ENCODE data around the gene KSR1. TPM values are rescaled to one million over a fixed set of nuclear protein-coding genes. Genes with fewer than 3 reads are reported as not detected.

Gene KSR1
- polyA plus RNA-seq, 1 donor from 2014 or later = 9.2 TPM

DNA sequence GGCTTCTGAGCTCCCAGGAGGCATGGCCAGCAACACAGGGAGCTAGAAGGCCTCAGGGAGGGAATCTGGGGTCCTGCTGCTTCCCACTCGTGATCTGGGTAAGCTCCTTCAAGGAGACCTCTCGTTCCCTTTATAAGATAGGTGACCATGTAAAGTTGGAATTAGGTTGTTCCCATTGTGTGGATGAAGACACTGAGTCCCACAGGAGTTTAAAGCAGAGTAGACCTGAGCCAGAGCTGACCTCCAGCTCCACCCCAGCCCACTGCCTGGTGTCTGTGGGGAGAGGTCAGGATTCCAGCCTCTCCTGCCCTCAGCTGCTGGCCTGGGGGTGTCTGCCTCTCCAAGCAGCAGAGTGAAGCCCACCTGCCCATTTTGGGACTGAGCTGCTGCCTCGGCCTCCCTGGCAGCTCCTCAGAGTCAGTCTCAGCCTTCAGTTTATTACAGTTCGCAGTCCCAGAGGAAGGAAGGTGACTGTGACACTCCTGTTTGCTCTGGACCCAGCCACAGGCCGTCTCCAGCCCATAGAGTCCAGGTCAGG lies 141.6 kb downstream of the KSR1 start:
- Histone ChIP-seq H3K27me3 (ENCODE audit: insufficient read depth, low read depth, low read length) (no peaks in the 10 kb centered on the region), H3K27ac (ENCODE audit: low read length) (no peak overlapping the region), H3K36me3 (ENCODE audit: insufficient read depth, low read length) (no peaks in the 10 kb centered on the region), H2AFZ (ENCODE audit: low read depth, low read length) (no peak overlapping the region), H3K4me3 (ENCODE audit: low read length) (no peak overlapping the region), H3K79me2 (replicated peaks; ENCODE audit: insufficient read depth, low read length) (no peaks in the 10 kb centered on the region), H3K9me2 (ENCODE audit: insufficient read depth, low read length) (no peaks in the 10 kb centered on the region), H4K20me1 (ENCODE audit: insufficient read depth) (no peaks in the 10 kb centered on the region), H3F3A (ENCODE audit: insufficient read depth, low read length, poor library complexity, severe bottlenecking) (no peaks in the 10 kb centered on the region), H3K9ac (ENCODE audit: low read length) (no peak overlapping the region), H3K9me3 (ENCODE audit: low read length) (no peaks in the 10 kb centered on the region), H3K4me2 (ENCODE audit: low read length) (no peak overlapping the region)
- TF ChIP-seq POLR2AphosphoS5 (IDR thresholded peaks at IDR 0.05) (no peak), RAD21 (conservative IDR thresholded peaks at IDR 0.05) (no peak), MXI1 (conservative IDR thresholded peaks at IDR 0.05; ENCODE audit: poor library complexity, severe bottlenecking) (no peak), EZH2 (IDR thresholded peaks at IDR 0.05; ENCODE audit: borderline replicate concordance, insufficient read depth, low read length, poor library complexity, severe bottlenecking) (no peak), TAF1 (IDR thresholded peaks at IDR 0.05; ENCODE audit: low read depth) (no peak), SMC3 (conservative IDR thresholded peaks at IDR 0.05; ENCODE audit: poor library complexity) (no peak), EP300 (conservative IDR thresholded peaks at IDR 0.05; ENCODE audit: poor library complexity, severe bottlenecking) (no peak)
- TF ChIP-seq, protein P1, sequence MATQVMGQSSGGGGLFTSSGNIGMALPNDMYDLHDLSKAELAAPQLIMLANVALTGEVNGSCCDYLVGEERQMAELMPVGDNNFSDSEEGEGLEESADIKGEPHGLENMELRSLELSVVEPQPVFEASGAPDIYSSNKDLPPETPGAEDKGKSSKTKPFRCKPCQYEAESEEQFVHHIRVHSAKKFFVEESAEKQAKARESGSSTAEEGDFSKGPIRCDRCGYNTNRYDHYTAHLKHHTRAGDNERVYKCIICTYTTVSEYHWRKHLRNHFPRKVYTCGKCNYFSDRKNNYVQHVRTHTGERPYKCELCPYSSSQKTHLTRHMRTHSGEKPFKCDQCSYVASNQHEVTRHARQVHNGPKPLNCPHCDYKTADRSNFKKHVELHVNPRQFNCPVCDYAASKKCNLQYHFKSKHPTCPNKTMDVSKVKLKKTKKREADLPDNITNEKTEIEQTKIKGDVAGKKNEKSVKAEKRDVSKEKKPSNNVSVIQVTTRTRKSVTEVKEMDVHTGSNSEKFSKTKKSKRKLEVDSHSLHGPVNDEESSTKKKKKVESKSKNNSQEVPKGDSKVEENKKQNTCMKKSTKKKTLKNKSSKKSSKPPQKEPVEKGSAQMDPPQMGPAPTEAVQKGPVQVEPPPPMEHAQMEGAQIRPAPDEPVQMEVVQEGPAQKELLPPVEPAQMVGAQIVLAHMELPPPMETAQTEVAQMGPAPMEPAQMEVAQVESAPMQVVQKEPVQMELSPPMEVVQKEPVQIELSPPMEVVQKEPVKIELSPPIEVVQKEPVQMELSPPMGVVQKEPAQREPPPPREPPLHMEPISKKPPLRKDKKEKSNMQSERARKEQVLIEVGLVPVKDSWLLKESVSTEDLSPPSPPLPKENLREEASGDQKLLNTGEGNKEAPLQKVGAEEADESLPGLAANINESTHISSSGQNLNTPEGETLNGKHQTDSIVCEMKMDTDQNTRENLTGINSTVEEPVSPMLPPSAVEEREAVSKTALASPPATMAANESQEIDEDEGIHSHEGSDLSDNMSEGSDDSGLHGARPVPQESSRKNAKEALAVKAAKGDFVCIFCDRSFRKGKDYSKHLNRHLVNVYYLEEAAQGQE (IDR thresholded peaks at IDR 0.05; ENCODE audit: borderline replicate concordance) = no peak
- TF ChIP-seq, protein P2, sequence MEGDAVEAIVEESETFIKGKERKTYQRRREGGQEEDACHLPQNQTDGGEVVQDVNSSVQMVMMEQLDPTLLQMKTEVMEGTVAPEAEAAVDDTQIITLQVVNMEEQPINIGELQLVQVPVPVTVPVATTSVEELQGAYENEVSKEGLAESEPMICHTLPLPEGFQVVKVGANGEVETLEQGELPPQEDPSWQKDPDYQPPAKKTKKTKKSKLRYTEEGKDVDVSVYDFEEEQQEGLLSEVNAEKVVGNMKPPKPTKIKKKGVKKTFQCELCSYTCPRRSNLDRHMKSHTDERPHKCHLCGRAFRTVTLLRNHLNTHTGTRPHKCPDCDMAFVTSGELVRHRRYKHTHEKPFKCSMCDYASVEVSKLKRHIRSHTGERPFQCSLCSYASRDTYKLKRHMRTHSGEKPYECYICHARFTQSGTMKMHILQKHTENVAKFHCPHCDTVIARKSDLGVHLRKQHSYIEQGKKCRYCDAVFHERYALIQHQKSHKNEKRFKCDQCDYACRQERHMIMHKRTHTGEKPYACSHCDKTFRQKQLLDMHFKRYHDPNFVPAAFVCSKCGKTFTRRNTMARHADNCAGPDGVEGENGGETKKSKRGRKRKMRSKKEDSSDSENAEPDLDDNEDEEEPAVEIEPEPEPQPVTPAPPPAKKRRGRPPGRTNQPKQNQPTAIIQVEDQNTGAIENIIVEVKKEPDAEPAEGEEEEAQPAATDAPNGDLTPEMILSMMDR (IDR thresholded peaks at IDR 0.05; ENCODE audit: poor library complexity, severe bottlenecking) = no peak

DNA sequence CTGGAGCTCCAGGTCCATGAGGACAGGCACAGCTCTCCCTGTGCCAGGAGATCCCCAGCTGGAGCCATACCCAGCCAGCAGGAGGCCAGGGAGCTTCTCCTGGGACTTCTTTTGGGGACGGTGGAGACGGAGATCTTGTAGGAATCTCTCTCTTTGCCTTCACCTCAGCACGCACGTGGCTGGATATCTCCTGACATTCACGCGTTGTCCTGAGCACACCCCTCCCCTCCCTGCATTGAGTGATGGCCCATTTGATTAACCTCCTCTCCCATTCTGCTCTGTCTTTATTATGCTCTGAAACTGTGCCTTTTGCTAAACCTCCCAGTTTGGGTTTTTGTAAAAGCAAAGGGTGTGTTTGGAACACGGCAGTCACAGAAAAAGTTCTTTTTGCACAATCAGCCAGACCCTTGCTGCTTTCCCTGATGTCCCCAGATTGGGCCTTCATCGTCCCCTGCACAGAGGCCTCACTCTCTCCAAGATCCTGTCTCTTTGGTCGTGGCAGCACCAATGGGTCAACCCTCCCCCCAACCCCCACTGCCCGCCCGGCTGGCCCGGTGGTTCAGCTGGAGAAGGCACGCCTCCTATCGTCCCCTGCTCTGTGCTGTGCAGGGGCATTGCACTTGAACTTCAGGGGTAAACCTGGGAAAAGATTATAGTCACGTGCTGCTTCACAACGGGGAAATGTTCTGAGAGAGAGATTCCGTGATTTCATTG lies 142.2 kb downstream of the KSR1 start:
- no peaks in the 10 kb centered on the region for H3K9me3 ChIP-seq (ENCODE audit: low read length)
- H3K27me3 ChIP-seq (ENCODE audit: insufficient read depth, low read depth, low read length) = no peaks in the 10 kb centered on the region
- no peaks in the 10 kb centered on the region for H3K9me2 ChIP-seq (ENCODE audit: insufficient read depth, low read length)
- no peak overlapping the region for H3K4me2 ChIP-seq (ENCODE audit: low read length)
- no peak overlapping the region for H2AFZ ChIP-seq (ENCODE audit: low read depth, low read length)
- no peaks in the 10 kb centered on the region for H3K36me3 ChIP-seq (ENCODE audit: insufficient read depth, low read length)
- H3K9ac ChIP-seq (ENCODE audit: low read length) = no peak overlapping the region
- no peak overlapping the region for H3K4me3 ChIP-seq (ENCODE audit: low read length)
- no peak overlapping the region for H3K27ac ChIP-seq (ENCODE audit: low read length)
- no peak for TF ChIP-seq EP300 (conservative IDR thresholded peaks at IDR 0.05; ENCODE audit: poor library complexity, severe bottlenecking)
- no peak for TF ChIP-seq SMC3 (conservative IDR thresholded peaks at IDR 0.05; ENCODE audit: poor library complexity)
- TF ChIP-seq EZH2 (IDR thresholded peaks at IDR 0.05; ENCODE audit: borderline replicate concordance, insufficient read depth, low read length, poor library complexity, severe bottlenecking) = no peak
- TF ChIP-seq RAD21 (conservative IDR thresholded peaks at IDR 0.05) = no peak
- TF ChIP-seq, protein P1 (IDR thresholded peaks at IDR 0.05; ENCODE audit: borderline replicate concordance) = no peak
- no peak for TF ChIP-seq TAF1 (IDR thresholded peaks at IDR 0.05; ENCODE audit: low read depth)
- TF ChIP-seq POLR2AphosphoS5 (IDR thresholded peaks at IDR 0.05) = no peak
- TF ChIP-seq, protein P2 (IDR thresholded peaks at IDR 0.05; ENCODE audit: poor library complexity, severe bottlenecking) = no peak
- no peak for TF ChIP-seq MXI1 (conservative IDR thresholded peaks at IDR 0.05; ENCODE audit: poor library complexity, severe bottlenecking)
- no peaks in the 10 kb centered on the region for H3F3A ChIP-seq (ENCODE audit: insufficient read depth, low read length, poor library complexity, severe bottlenecking)
- no peaks in the 10 kb centered on the region for H4K20me1 ChIP-seq (ENCODE audit: insufficient read depth)
- no peaks in the 10 kb centered on the region for H3K79me2 ChIP-seq (replicated peaks; ENCODE audit: insufficient read depth, low read length)
